GM23248 (cell line): ENCODE data around the gene ARHGEF11. TPM values are rescaled to one million over a fixed set of nuclear protein-coding genes. Genes with fewer than 3 reads are reported as not detected.
"Not testable (repeated sequence)": the region's sequence is repeated elsewhere in the genome, so short reads cannot be mapped to it uniquely, and the experiment has no call there.

ENCODE experiments used
- DNase-seq: peaks from one replicate; pipeline ENCODE4 v3.0.0-alpha.2; 2015
- H2AFZ ChIP-seq: fragments of 200-600 bp; sonication (generic); 2 replicates; pipeline ENCODE4 v1.6.1; 2016; ENCODE audit warnings: antibody characterized with exemption
- H3F3A ChIP-seq: fragments of 200-600 bp; sonication (generic); 2 replicates; pipeline ENCODE4 v1.6.1; 2016; ENCODE audit warnings: mild to moderate bottlenecking, antibody characterized with exemption, mixed run types; ENCODE audit not compliant: insufficient read depth
- H3K27ac ChIP-seq: fragments of 200-600 bp; sonication (generic); 2 replicates; pipeline ENCODE4 v1.5.1; 2016; ENCODE audit warnings: mild to moderate bottlenecking
- H3K27me3 ChIP-seq: fragments of 200-600 bp; sonication (generic); replicated peaks from 2 replicates; pipeline ENCODE4 v1.6.1; 2016; ENCODE audit warnings: mild to moderate bottlenecking; ENCODE audit not compliant: insufficient read depth
- H3K36me3 ChIP-seq: fragments of 200-600 bp; sonication (generic); 2 replicates; pipeline ENCODE4 v1.6.1; 2016; ENCODE audit warnings: low read depth, mild to moderate bottlenecking
- H3K4me1 ChIP-seq: fragments of 200-600 bp; sonication (generic); 2 replicates; pipeline ENCODE4 v1.6.1; 2016; ENCODE audit warnings: mild to moderate bottlenecking; ENCODE audit not compliant: insufficient read depth
- H3K4me2 ChIP-seq: fragments of 200-600 bp; sonication (generic); one replicate; pipeline ENCODE4 v1.6.1; 2016; ENCODE audit warnings: mild to moderate bottlenecking; ENCODE audit not compliant: unreplicated experiment
- H3K4me3 ChIP-seq: fragments of 200-600 bp; sonication (generic); 2 replicates; pipeline ENCODE4 v1.5.1; 2016; ENCODE audit warnings: mild to moderate bottlenecking
- H3K79me2 ChIP-seq: fragments of 200-600 bp; sonication (generic); 2 replicates; pipeline ENCODE4 v1.6.1; 2016; ENCODE audit warnings: mild to moderate bottlenecking; ENCODE audit not compliant: insufficient read depth
- H3K9ac ChIP-seq: fragments of 200-600 bp; sonication (generic); 2 replicates; pipeline ENCODE4 v1.6.1; 2016; ENCODE audit warnings: mild to moderate bottlenecking
- H3K9me2 ChIP-seq: fragments of 200-600 bp; sonication (generic); 2 replicates; pipeline ENCODE4 v1.6.1; 2016; ENCODE audit warnings: mixed run types, mild to moderate bottlenecking, moderate library complexity; ENCODE audit not compliant: insufficient read depth
- H3K9me3 ChIP-seq: fragments of 200-600 bp; sonication (generic); one replicate; pipeline ENCODE4 v1.6.1; 2017; ENCODE audit warnings: low read depth
- H4K20me1 ChIP-seq: fragments of 200-600 bp; sonication (generic); 2 replicates; pipeline ENCODE4 v1.6.0; 2016; ENCODE audit not compliant: insufficient read depth
- EZH2 ChIP-seq: fragments of 200-600 bp; sonication (generic); IDR thresholded peaks from 2 replicates; pipeline ENCODE4 v1.6.1; 2018; ENCODE audit warnings: antibody characterized with exemption, mild to moderate bottlenecking; ENCODE audit not compliant: insufficient read depth, poor library complexity, severe bottlenecking
- EZH2phosphoT487 ChIP-seq: fragments of 200-600 bp; sonication (generic); IDR thresholded peaks from 2 replicates; pipeline ENCODE4 v1.6.1; 2018; ENCODE audit warnings: antibody characterized with exemption, moderate library complexity, mild to moderate bottlenecking, low read depth; ENCODE audit not compliant: insufficient read depth
- WGBS, 2 experiments: methylation state at CpG; one replicate each; pipeline ENCODE4 v1.1.6; 2015 to 2017; ENCODE audit warnings: low lambda C conversion rate in 2 of 2, low coverage in 1 of 2; ENCODE audit errors: missing lambda C conversion rate in 2 of 2; 5-methylcytosine and 5-hydroxymethylcytosine counted together
- in situ Hi-C: fragments of 300-500 bp; cut with MboI; formaldehyde crosslinking; loops from 2 replicates; pipeline ENCODE4 v1.15.0; 2020
- polyA plus RNA-seq: library from polyadenylated mRNA; unstranded; fragments of >200 nt; fragmentation: Nextera tagmentation; extraction: Ambion mirVana; gene quantifications from 2 replicates; pipeline ENCODE4 v1.2.1, GENCODE V29; 2016
- total RNA-seq: library from RNA; depleted of rRNA; stranded (reverse); fragments of >200 nt; shearing (Covaris generic); gene quantifications from 2 replicates; pipeline ENCODE4 v1.2.3, GENCODE V29; 2014

ARHGEF11 gene
- total and polyA plus RNA-seq, 2 experiments from 2014 or later: 13.3 to 23.0 TPM

- Histone ChIP-seq H4K20me1 (no peaks in the 10 kb centered on the region), H3K9me2 (no peaks in the 10 kb centered on the region), H3K36me3 (no peaks in the 10 kb centered on the region), H3K4me2 (no peak overlapping the region), H3K27me3 (peaks cover 21% of the 10 kb centered on the region), H3K9ac (no peak overlapping the region), H3K4me1 (no peaks in the 10 kb centered on the region), H3K79me2 (no peaks in the 10 kb centered on the region), H2AFZ (no peak overlapping the region), H3K27ac (no peak overlapping the region), H3F3A (no peaks in the 10 kb centered on the region), H3K4me3 (no peak overlapping the region), H3K9me3 (no peaks in the 10 kb centered on the region)
- 18 to 19% methylated on average over 2 of the region's 2 CpGs for WGBS, 2 experiments
- TF ChIP-seq EZH2phosphoT487: no peak
- no peak for TF ChIP-seq EZH2
- DNase-seq: no peak
- in situ Hi-C loops: no loop called here
These were observed 24.1 kb upstream of the ARHGEF11 start for GRCh38 chr1:157069601-157070000.

GRCh38 chr1:157059241-157059640 lies 13.7 kb upstream of the ARHGEF11 start:
- WGBS, 2 experiments: 39 to 44% methylated on average over 3 of the region's 3 CpGs
- H4K20me1 ChIP-seq, H3K9me3 ChIP-seq, H3K79me2 ChIP-seq, H3K4me2 ChIP-seq, H3F3A ChIP-seq, in situ Hi-C loops, DNase-seq, H3K36me3 ChIP-seq, H3K9me2 ChIP-seq, H3K4me3 ChIP-seq, H3K27ac ChIP-seq, H3K4me1 ChIP-seq, H2AFZ ChIP-seq, H3K9ac ChIP-seq, H3K27me3 ChIP-seq: not testable (repeated sequence)

- Histone ChIP-seq H3K4me3 (no peak overlapping the region), H3K27me3 (peaks cover 14% of the 10 kb centered on the region), H3K27ac (no peak overlapping the region), H3K36me3 (no peaks in the 10 kb centered on the region), H3K4me2 (no peak overlapping the region), H3K79me2 (no peaks in the 10 kb centered on the region), H3K4me1 (no peaks in the 10 kb centered on the region), H4K20me1 (no peaks in the 10 kb centered on the region), H3F3A (no peaks in the 10 kb centered on the region), H3K9me2 (no peaks in the 10 kb centered on the region), H2AFZ (no peak overlapping the region), H3K9me3 (no peaks in the 10 kb centered on the region), H3K9ac (no peak overlapping the region)
- in situ Hi-C loops: no loop called here
- 31 to 46% methylated on average over 1 of the region's 1 CpG for WGBS, 2 experiments
- no peak for DNase-seq
- TF ChIP-seq EZH2phosphoT487: no peak
- no peak for TF ChIP-seq EZH2
These were observed 10.7 kb upstream of the ARHGEF11 start for GRCh38 chr1:157056269-157056668.

DNA sequence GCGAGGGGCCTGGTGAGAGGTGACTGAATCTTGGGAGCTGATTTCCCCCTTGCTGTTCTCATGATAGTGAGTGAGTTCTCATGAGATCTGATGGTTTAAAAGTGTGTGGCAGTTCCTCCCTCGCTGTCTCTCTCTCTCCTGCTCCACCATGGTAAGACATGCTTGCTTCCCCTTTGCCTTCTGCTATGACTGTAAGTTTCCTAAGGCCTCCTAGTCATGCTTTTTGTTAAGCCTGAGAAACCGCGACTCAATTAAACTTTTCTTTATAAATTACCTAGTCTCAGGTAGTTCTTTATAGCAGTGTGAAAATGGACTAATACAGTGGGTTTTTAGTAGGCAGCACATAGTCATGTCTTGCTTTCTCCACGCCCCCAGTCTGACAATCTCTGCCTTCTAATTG lies 10.2 kb upstream of the ARHGEF11 start:
- H3K4me3 ChIP-seq, H3K79me2 ChIP-seq, H3K4me2 ChIP-seq, H3K4me1 ChIP-seq, in situ Hi-C loops, H3K27ac ChIP-seq, H2AFZ ChIP-seq, H4K20me1 ChIP-seq, H3K36me3 ChIP-seq, H3K9ac ChIP-seq, DNase-seq, H3F3A ChIP-seq, H3K9me2 ChIP-seq, H3K9me3 ChIP-seq: not testable (repeated sequence)
- 56 to 59% methylated on average over 5 of the region's 5 CpGs for WGBS, 2 experiments
- H3K27me3 ChIP-seq: peaks cover 17% of the 10 kb centered on the region

GRCh38 chr1:157050836-157051235 lies 5.3 kb upstream of the ARHGEF11 start:
- no peak overlapping the region for H3K27ac ChIP-seq
- in situ Hi-C loops: no loop called here
- no peak overlapping the region for H3K4me3 ChIP-seq
- 0 out of 2 replicates have a peak, but pooled peaks cover 4% of the 10 kb centered on the region for H3K4me1 ChIP-seq
- WGBS, 2 experiments: 6 to 12% methylated on average over 2 of the region's 2 CpGs
- H3K4me2 ChIP-seq: no peak overlapping the region
- no peaks in the 10 kb centered on the region for H3K9me3 ChIP-seq
- 0 out of 2 replicates have a peak, but pooled peaks cover 6% of the 10 kb centered on the region for H3F3A ChIP-seq
- no peaks in the 10 kb centered on the region for H3K79me2 ChIP-seq
- H3K27me3 ChIP-seq: peaks cover 20% of the 10 kb centered on the region
- H4K20me1 ChIP-seq: no peaks in the 10 kb centered on the region
- DNase-seq: no peak
- H3K9me2 ChIP-seq: no peaks in the 10 kb centered on the region
- H3K9ac ChIP-seq: no peak overlapping the region
- no peak for TF ChIP-seq EZH2
- TF ChIP-seq EZH2phosphoT487: no peak
- no peak overlapping the region for H2AFZ ChIP-seq
- no peaks in the 10 kb centered on the region for H3K36me3 ChIP-seq
